ENCODE data around the gene INPP5D.

- TF ChIP-seq CTCF (IDR thresholded peaks at IDR 0.05): no peak
- no peak for TF ChIP-seq EZH2 (IDR thresholded peaks at IDR 0.05; ENCODE audit: borderline replicate concordance, insufficient read depth, low read depth, low read length, poor library complexity, severe bottlenecking)
Observed at GRCh38 chr2:233247116-233247515, 187.0 kb downstream of the INPP5D start.
